A549 (cell line): ENCODE data around the gene KRTAP17-1.

ENCODE experiments used
- CBX2 ChIP-seq: fragments of 200-600 bp; sonication (generic); IDR thresholded peaks from 2 replicates; pipeline ENCODE4 v1.6.1; 2016; ENCODE audit warnings: low read depth, mild to moderate bottlenecking, borderline replicate concordance
- EP300 ChIP-seq, 2 experiments: fragments of >200 bp; sonication (Bioruptor Twin); formaldehyde crosslinking; IDR thresholded peaks; 2 replicates in 1 of 2; 3 replicates in 1 of 2; pipeline ENCODE4 v1.6.1; 2016 to 2017
- GATA3 ChIP-seq: IDR thresholded peaks from 2 replicates; pipeline ENCODE4 v1.6.1; 2012; ENCODE audit warnings: borderline replicate concordance
- JUNB ChIP-seq: fragments of >200 bp; sonication (Bioruptor Twin); formaldehyde crosslinking; IDR thresholded peaks from 2 replicates; pipeline ENCODE4 v1.6.1; 2016
- POLR2A ChIP-seq: IDR thresholded peaks from 2 replicates; pipeline ENCODE4 v1.6.1; 2012; ENCODE audit warnings: mild to moderate bottlenecking, low read length
- RCOR1 ChIP-seq: fragments of 150-350 bp; IDR thresholded peaks from 2 replicates; pipeline ENCODE4 v1.6.1; 2014; ENCODE audit warnings: antibody characterized with exemption, low read length, low read depth
- RNF2 ChIP-seq: fragments of 200-600 bp; sonication (generic); IDR thresholded peaks from 2 replicates; pipeline ENCODE4 v1.6.1; 2016; ENCODE audit warnings: low read depth, mild to moderate bottlenecking, antibody characterized with exemption, moderate library complexity, borderline replicate concordance
- ZSCAN20 ChIP-seq: fragments of 250-450 bp; sonication (Bioruptor Pico); IDR thresholded peaks from 2 replicates; pipeline ENCODE4 v1.8.0; 2022; ENCODE audit warnings: mild to moderate bottlenecking, moderate library complexity
- TF ChIP-seq, protein P1 (sequence below): fragments of >200 bp; sonication (Bioruptor Twin); formaldehyde crosslinking; IDR thresholded peaks from 3 replicates; pipeline ENCODE4 v1.5.1; 2016

DNA sequence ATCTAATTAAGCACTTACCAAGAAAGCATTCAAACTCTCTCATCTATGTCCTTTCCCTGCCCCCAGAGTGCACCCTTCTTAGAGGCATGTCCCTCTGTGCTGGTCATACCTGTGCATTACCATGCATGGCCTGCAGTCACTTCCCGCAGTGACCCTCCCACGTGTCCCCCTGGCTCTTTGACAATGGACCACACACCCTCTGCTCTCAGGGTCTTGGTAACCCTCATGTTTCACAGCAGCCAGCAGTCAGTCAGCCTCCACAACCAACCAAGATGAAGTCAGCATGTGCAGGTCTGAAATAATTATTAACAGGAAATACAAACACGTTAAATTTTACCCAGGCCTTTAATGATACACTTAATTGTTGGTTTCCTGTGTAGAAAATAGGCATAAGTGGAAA lies 25.0 kb upstream of the KRTAP17-1 start:
- TF ChIP-seq, protein P1, sequence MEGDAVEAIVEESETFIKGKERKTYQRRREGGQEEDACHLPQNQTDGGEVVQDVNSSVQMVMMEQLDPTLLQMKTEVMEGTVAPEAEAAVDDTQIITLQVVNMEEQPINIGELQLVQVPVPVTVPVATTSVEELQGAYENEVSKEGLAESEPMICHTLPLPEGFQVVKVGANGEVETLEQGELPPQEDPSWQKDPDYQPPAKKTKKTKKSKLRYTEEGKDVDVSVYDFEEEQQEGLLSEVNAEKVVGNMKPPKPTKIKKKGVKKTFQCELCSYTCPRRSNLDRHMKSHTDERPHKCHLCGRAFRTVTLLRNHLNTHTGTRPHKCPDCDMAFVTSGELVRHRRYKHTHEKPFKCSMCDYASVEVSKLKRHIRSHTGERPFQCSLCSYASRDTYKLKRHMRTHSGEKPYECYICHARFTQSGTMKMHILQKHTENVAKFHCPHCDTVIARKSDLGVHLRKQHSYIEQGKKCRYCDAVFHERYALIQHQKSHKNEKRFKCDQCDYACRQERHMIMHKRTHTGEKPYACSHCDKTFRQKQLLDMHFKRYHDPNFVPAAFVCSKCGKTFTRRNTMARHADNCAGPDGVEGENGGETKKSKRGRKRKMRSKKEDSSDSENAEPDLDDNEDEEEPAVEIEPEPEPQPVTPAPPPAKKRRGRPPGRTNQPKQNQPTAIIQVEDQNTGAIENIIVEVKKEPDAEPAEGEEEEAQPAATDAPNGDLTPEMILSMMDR: no peak
- TF ChIP-seq JUNB: no peak
- TF ChIP-seq RCOR1: no peak
- no peak for TF ChIP-seq ZSCAN20 (CRISPR knock-in tag)
- no peak for TF ChIP-seq RNF2
- no peak for TF ChIP-seq CBX2
- TF ChIP-seq POLR2A: no peak
- TF ChIP-seq GATA3: no peak
- TF ChIP-seq EP300 (IDR thresholded peaks at IDR 0.05): no peak
